Measurements from ENCODE around the gene C7orf33. TPM values are rescaled to one million over a fixed set of nuclear protein-coding genes. Genes with fewer than 3 reads are reported as not detected.

The C7orf33 gene
- total RNA-seq, 1 donor from 2014 or later = not detected

GRCh38 chr7:148620749-148621359 lies 30.3 kb downstream of the C7orf33 start:
- H3K27ac Mint-ChIP-seq (ENCODE audit: unreplicated experiment) = no peak overlapping the region
- DNase-seq (ENCODE audit: low spot score) = no peak
- H3K27me3 Mint-ChIP-seq (ENCODE audit: low read depth) = peaks cover 53% of the 10 kb centered on the region
- TF ChIP-seq CTCF (IDR thresholded peaks at IDR 0.05) = no peak
- no peaks in the 10 kb centered on the region for H3K9me3 Mint-ChIP-seq (ENCODE audit: low read depth)
- no peak overlapping the region for H3K4me3 Mint-ChIP-seq (ENCODE audit: unreplicated experiment)
- no peaks in the 10 kb centered on the region for H3K36me3 Mint-ChIP-seq (ENCODE audit: low read depth)
- H3K4me1 Mint-ChIP-seq (ENCODE audit: low read depth) = peaks cover 18% of the 10 kb centered on the region

DNA sequence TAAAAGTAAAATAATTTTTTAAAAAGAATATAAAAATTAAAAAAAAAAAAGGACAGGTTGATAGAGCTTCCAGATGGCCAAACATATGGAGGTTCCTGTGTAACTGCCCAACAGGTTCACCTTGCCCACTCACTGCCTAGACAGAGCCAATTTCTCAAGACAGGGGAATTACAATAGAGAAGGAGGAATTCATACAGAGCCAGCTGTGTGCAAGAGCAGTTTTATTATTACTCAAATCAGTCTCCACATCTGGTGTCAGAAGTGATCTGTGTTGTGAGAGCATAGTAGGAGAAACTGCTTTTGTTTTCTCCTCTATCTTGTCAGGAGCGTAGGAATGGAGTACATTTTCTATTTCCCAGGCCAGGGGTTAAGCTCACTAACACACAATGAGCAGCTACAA lies 31.0 kb downstream of the C7orf33 start:
- Mint-ChIP-seq H3K27ac (ENCODE audit: unreplicated experiment) (no peak overlapping the region), H3K27me3 (ENCODE audit: low read depth) (peaks cover 49% of the 10 kb centered on the region), H3K4me1 (ENCODE audit: low read depth) (peaks cover 18% of the 10 kb centered on the region), H3K9me3 (ENCODE audit: low read depth) (no peaks in the 10 kb centered on the region), H3K4me3 (ENCODE audit: unreplicated experiment) (no peak overlapping the region), H3K36me3 (ENCODE audit: low read depth) (no peaks in the 10 kb centered on the region)
- no peak for TF ChIP-seq CTCF (IDR thresholded peaks at IDR 0.05)
- no peak for DNase-seq (ENCODE audit: low spot score)

DNA sequence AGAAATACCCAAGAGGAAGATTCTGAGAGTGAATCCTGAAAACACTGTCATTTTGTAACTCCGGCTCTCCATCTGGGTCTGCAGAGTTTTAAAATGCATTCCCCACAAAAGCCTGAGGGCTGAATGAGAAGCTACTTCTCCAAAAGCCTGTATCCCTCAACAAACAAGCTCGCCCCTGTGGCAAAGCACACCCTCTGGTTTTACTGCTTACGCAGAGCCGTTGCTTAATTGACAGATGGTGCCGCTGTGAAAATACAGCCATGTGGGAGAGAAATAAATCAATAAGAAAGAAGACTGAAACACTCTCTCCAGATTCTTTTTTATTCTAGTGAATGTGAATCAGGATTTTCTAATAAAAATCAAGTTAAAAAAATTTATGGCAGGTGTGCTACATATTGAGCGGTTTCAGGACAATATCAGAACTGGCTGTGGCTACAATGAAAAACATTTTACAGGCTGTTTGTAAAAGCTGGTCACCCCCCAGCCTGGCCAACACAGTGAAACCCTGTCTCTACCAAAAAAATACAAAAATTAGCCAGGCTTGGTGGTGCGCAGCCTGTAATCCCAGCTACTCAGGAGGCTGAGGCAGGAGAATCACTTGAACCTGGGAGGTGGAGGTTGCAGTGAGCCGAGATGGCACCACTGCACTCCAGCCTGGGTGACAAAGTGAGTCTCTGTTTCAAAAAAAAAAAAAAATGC lies 32.5 kb downstream of the C7orf33 start:
- TF ChIP-seq CTCF (IDR thresholded peaks at IDR 0.05) = no peak
- DNase-seq (ENCODE audit: low spot score) = no peak
- H3K36me3 Mint-ChIP-seq (ENCODE audit: low read depth) = no peaks in the 10 kb centered on the region

GRCh38 chr7:148623586-148624282 lies 33.2 kb downstream of the C7orf33 start:
- peaks cover 42% of the 10 kb centered on the region for H3K27me3 Mint-ChIP-seq (ENCODE audit: low read depth)
- no peaks in the 10 kb centered on the region for H3K36me3 Mint-ChIP-seq (ENCODE audit: low read depth)
- DNase-seq (ENCODE audit: low spot score) = no peak
- TF ChIP-seq CTCF (IDR thresholded peaks at IDR 0.05) = no peak
- H3K27ac Mint-ChIP-seq (ENCODE audit: unreplicated experiment) = no peak overlapping the region
- peak overlapping the region; percentile 37 for H3K4me3 Mint-ChIP-seq (ENCODE audit: unreplicated experiment)
- peaks cover 18% of the 10 kb centered on the region for H3K4me1 Mint-ChIP-seq (ENCODE audit: low read depth)
- H3K9me3 Mint-ChIP-seq (ENCODE audit: low read depth) = no peaks in the 10 kb centered on the region

More for the DNA sequence above, 32.5 kb downstream of the C7orf33 start:
- H3K9me3 Mint-ChIP-seq (ENCODE audit: low read depth) = no peaks in the 10 kb centered on the region
- H3K27me3 Mint-ChIP-seq (ENCODE audit: low read depth) = peaks cover 44% of the 10 kb centered on the region
- H3K4me1 Mint-ChIP-seq (ENCODE audit: low read depth) = peaks cover 18% of the 10 kb centered on the region
- H3K4me3 Mint-ChIP-seq (ENCODE audit: unreplicated experiment) = peak overlapping the region; percentile 37
- H3K27ac Mint-ChIP-seq (ENCODE audit: unreplicated experiment) = no peak overlapping the region

- no peak for TF ChIP-seq CTCF (IDR thresholded peaks at IDR 0.05)
- H3K36me3 Mint-ChIP-seq (ENCODE audit: low read depth) = no peaks in the 10 kb centered on the region
- peaks cover 37% of the 10 kb centered on the region for H3K27me3 Mint-ChIP-seq (ENCODE audit: low read depth)
- H3K4me1 Mint-ChIP-seq (ENCODE audit: low read depth) = peaks cover 18% of the 10 kb centered on the region
- H3K9me3 Mint-ChIP-seq (ENCODE audit: low read depth) = no peaks in the 10 kb centered on the region
- DNase-seq (ENCODE audit: low spot score) = no peak
- no peak overlapping the region for H3K4me3 Mint-ChIP-seq (ENCODE audit: unreplicated experiment)
- H3K27ac Mint-ChIP-seq (ENCODE audit: unreplicated experiment) = no peak overlapping the region
Measured at GRCh38 chr7:148624735-148625134, 34.2 kb downstream of the C7orf33 start.

All from chondrocyte (in vitro differentiated cells).